Hematopoietic multipotent progenitor cell treated with erythropoietin and hydrocortisone succinate and interleukin-3 and kit ligand, for 8 days (in vitro differentiated cells): ENCODE results near the gene HENMT1.
"Not testable (repeated sequence)": the region's sequence is repeated elsewhere in the genome, so short reads cannot be mapped to it uniquely, and the experiment has no call there.

Source experiments
- DNase-seq: peaks from one replicate; pipeline ENCODE4 v3.0.0-alpha.2; 2015

Gene HENMT1

DNA sequence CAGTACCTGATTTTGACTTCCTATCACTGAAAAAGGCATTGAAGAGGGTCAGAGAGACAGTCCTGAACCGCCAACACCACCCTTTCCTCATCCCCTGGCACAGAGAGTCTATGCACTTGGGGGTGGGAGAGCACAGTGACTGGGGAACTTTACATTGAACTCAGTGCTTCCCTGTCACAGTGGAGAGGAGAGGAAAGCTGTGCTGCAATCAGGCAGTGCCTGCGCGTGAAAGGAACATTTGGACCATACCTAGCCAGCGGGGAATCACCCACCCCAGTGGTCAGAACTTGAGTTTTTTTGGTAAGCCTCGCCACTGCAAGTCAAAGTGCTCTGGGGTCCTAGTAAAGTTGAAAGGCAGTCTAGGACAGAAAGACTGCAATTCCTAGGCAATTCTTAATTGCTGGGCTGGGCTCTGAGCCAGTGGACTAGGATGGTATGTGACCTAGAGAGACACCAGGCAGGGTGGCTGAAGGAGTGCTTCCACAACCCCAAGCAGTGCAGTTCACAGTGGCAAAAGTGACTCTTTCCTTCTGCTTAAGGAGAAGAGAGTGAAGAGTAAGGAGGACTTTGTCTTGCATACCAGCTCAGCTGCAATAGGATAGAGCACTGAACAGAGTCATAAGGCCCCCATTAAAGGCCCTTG lies 9.4 kb upstream of the HENMT1 start:
- DNase-seq, result no peak

DNA sequence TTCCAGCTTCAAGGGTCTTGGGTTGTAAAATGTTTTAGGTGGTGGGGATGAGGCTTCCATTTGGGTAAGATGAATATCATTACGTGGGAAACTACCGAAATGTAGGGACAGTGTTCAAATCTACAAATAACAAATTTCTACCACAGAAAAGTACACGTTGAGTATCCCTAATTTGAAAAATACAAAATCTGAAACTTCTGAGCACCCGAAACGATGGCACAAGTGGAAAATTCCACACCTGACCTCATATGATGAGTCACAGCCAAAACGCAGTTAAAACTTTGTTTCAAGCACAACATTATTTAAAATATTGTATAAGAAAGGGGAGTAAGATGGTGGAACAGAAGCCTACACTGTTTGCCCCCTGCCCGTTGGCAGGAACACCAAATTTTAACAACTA lies 8.8 kb upstream of the HENMT1 start:
- no peak for DNase-seq

DNA sequence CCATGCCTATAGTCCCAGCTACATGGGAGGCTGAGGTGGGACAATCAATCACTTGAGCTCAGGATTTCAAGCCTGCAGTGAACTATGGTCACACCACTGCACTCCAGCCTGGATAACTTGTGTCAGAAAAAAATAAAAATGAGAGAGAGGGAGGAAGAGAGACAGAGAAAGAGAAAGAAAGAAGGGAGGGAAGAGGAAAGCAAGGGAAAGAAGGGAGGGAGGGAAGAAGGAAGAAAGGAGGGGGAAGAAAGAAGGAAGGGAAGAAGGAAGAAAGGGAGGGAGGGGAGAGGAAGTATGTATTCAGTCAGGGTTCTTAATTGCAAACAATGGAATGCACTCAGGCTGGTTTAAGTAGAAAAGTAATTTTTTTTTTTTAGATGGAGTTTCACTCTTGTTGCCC lies 7.9 kb upstream of the HENMT1 start:
- DNase-seq, result no peak

DNA sequence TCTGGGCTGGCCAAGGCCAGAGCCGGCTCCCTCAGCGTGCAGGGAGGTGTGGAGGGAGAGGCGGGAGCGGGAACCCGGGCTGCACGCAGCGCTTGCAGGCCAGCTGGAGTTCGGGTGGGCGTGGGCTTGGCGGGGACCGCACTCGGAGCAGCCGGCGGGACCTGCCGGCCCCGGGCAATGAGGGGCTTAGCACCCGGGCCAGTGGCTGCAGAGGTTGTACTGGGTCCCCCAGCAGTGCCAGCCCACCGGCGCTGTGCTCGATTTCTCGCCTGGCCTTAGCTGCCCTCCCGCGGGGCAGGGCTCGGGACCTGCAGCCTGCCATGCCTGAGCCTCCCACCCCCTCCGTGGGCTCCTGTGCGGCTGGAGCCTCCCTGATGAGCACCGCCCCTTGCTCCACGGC lies 6.5 kb upstream of the HENMT1 start:
- DNase-seq, result not testable (repeated sequence)

DNA sequence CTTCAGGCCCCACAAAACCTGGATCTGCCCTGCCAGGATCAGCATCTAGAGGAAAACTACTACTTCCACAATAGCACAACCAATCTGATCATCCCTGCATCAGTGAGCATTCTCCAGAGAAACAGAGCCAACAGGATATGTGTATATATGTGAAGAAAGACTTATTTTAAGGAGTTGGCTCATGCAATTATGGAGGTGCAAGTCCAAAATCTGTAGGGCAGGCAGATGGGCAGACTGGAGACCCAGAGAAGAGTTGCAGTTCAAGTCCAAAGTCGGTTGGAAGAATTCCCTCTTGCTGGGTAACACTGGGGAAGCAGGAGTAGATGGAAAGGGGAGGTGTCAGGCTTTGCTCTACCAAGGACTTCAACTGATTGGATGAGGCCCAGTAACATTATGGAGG lies 4.9 kb upstream of the HENMT1 start:
- DNase-seq, result no peak

DNA sequence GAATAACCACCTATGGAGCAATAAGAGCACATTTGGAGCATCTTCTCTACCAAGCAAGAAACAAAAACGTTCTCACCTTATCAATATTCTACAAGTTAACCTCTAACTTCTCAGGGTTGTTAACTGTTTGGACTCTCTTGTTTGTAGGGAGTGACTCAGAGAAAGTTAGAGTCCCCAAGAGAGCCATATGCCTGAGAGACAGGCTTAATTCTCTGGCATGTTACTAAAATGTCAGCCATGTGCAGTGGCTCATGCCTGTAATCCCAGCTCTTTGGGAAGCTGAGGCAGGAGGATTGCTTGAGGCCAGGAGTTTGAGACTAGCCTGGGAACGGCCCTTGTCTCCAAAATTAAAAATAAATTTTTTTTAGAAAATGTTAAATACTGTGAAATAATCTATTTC lies 4.2 kb upstream of the HENMT1 start:
- no peak for DNase-seq

DNA sequence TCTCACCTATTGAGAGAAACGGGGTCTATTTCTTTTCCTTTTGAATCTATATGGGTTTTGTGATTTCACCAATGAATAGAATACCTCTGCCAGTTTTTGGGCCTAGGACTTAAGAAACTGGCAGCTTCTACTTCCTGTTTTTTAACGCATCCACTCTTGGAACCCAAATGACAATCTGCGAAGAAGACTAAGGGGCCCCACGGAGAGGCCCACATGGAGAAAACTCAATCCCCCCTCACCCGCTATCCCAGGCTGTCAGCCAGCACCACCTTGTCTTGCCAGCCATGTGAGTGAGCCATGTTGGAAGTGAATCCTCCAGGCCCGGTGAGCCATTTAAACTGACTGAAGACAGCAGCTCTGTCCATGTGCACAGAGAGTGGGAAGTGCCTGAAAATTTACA lies 3.6 kb upstream of the HENMT1 start:
- no peak for DNase-seq

DNA sequence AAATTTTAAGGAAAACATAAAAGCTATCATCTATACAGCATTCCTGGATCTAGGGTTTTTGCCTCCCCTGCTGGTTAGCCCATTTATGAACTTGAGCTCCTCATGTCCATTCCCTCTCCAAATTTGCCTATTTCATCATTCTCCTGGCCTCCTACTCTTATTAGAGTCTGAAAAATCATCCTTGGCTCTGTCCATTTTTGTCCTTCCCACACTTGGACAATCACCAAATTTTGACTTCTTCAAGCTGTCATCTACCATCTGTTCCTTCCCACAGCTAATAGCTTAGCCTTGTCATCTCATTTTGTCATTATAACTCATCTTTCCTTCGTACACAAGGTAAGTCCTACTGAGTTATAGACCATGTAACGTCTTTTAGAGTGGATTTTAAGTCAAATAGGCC lies 2.2 kb upstream of the HENMT1 start:
- DNase-seq, result no peak

DNA sequence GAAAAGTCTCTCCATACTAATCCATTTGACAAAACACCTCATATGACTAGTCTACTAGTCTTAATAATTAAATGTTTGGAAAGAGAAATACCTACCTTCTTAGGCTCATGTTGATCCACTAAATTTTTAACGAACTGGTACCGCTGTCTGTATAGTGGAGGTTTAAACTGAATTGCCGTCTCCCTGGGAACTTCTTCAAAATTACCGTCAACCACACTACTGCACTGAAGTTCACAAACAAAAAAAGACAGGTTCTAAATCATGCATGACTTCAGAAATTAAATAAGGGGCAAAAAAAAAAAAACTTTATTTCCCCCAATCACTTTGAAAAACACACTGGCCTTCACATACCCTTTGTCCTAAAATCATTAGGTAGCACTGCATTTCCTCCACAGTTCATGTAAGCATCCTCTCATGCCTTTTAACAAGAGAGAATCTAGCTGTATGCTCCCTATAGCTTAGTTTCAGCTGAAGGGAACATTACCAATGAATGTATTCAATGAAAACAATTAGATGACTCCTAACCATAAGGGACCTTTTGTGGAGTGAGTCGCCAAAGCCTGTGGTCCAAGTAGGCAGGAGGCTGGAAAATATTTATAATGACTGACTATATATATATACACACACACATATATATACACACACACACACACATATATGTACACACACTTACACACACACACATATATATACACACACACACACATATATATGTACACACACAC lies 3.4 kb downstream of the HENMT1 start:
- DNase-seq, result no peak

DNA sequence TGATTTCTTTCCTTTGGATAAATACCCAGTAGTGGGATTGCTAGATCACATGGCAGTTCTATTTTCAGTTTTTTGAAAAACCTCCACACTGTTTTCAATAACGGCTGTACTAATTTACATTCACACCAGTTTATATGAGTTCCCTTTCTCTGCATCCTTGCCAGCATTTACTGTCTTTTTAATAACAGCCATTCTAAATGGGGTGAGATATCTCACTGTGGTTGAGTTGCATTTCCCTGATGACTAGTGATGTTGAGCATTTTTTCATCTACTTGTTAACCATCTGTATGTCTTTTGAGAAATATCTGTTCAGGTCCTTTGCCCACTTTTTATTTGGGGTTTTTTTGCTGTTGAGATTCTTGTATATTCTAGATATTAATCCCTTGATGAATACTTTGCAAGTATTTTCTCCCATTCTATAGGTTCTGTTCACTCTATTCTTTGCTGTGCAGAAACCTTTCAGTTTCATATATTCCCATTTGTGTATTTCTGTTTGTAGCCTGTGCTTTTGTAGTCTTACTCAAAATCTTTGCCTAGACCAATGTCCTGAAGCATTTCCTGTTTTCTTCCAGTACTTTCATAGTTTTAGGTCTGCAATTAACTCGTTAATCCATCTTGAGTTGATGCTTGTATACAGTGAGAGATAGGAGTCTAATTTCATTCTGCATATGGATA lies 7.3 kb downstream of the HENMT1 start:
- no peak for DNase-seq

DNA sequence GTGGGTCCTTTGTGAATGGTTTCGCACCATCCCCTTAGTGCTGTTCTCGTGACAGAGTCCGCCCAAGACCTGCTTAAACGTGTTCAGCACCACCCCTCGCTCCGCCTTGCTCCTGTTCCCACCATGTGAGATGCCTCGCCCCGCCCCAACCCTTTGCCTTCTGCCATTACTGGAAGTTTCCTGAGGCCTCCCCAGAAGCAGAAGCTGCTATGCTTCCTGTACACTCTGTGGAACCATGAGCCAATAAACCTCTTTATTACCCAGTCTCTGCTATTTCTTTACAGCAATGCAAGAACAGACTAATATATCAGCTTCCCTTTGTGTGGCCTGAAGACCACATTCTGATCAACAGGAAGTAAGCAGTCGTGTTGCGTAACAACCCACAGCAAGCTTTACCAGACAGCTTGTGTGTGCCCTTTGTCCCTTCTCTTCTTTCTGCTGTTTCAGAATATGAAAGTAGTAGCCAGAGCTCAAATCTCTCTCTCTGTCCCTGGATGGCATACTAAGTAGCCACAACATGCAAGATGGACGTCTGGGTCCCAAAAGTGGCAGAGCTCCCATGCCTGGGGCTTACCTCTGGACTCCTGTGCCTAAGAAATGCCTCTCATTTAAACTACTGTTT lies 14.1 kb downstream of the HENMT1 start:
- peak; percentile 50 for DNase-seq

DNA sequence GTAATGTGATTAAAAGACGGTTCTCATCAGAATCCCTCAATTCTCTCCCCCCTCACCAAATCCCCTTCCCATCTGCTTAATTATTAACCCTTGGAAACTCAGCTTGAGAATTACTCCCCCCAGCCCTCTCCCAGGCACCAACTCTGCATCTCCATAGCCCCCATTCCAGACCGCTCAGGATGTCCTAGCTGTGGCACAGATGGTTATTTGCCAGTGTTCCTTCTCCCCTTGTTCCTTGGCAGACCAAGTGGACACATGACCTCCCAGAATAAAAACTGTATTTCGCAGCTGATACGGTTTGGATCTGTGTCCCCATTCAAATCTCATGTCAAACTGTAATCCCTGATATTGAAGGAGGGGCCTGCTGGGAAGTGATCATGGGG lies 14.6 kb downstream of the HENMT1 start:
- no peak for DNase-seq

DNA sequence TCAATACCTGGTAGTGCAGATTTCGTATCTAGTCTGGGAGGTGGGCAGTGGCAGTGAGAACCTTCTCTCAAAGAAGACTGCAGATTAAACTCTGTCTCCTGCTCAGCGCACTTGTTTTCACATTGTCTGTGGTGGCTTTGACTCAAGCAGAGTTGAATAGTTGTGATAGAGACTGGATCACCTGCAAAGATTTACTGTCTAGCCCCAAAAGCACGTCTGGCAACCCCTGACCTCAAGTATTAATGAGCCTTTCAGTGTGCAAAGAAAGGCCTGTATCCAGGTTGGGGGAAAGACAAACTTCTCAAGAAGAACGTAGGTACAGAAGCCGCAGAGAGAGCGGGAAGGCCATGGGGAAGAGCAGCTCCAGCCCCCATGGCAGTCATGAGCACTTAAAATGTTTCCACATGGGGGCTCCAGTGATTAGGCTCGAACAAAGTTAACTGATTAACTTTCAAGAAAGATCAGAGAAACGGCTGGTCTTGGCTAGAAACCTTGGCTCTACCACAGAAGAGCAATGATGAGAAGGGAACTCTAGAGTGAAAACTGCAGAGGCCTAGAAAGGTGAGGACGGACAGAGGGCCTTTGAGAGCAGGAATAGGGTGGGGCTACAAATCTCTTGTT lies 15.2 kb downstream of the HENMT1 start:
- DNase-seq, result peak; percentile 35

DNA sequence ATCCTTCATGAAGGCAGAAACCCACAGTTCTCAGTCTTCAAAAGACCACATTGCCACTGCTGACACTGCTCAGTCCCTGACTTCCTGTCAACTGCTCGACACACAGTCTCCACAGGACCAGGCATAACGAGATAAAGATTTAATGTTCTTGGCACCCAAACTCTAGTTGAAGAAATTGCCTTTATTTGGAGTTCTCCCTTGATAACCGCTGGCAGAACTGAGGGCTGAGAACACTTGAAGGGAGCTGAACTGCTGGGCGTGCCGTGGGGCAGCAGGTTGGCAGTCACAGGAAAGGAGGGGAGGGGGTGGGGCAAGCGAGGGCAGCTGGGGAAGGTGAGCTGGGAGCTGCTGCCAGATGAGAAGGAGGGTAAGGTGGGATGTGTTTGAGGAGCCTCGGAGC lies 15.9 kb downstream of the HENMT1 start:
- peak; percentile 51 for DNase-seq

DNA sequence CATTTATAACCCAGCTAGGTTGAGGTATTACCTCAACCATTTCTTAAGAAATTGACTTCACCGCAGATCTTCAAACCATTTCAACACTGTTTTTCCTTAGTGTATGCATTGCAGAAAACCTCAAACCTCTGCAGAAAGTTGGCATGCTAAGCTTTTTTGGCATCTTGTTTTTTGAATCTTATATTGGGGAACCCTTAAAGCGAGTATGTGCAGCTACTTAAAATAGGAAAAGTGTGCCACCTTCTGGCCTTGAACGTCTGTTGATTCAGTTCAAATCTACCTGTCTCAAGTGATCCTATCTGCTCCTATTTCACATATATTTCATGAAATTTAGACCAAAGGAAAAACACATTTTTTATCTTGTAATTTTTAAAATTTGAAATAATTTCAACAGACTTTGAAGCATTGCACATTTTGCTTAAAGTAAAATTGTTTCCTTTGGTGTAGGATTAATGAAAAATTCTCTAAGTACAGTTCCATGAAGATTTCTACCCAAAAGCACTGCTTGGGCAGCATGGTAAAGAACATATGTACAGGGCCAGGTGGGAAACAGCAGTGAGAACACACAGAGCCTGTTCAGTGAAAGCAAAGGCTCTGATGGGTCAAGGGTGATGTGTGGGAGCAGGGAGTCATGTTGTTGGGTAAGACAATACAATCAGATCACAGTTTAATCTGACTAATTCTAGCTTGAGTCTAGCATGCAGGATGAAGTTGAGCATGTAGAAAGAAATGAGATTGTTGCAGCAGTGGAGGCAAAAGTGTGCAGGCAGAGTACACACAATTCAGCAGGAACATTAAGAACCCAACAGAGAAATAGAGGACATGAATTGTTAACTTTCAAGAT lies 17.2 kb downstream of the HENMT1 start:
- DNase-seq, result peak; percentile 71

DNA sequence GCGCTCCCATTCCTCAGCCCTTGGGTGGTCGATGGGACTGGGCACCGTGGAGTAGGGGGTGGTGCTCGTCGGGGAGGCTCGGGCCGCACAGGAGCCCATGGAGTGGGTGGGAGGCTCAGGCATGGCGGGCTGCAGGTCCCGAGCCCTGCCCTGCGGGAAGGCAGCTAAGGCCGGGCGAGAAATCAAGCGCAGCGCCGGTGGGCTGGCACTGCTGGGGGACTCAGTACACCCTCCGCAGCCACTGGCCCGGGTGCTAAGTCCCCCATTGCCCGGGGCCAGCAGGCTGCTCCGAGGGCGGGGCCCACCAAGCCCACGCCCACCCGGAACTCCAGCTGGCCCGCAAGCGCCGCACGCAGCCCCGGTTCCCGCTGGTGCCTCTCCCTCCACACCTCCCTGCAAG lies 20.0 kb downstream of the HENMT1 start:
- DNase-seq, result not testable (repeated sequence)

DNA sequence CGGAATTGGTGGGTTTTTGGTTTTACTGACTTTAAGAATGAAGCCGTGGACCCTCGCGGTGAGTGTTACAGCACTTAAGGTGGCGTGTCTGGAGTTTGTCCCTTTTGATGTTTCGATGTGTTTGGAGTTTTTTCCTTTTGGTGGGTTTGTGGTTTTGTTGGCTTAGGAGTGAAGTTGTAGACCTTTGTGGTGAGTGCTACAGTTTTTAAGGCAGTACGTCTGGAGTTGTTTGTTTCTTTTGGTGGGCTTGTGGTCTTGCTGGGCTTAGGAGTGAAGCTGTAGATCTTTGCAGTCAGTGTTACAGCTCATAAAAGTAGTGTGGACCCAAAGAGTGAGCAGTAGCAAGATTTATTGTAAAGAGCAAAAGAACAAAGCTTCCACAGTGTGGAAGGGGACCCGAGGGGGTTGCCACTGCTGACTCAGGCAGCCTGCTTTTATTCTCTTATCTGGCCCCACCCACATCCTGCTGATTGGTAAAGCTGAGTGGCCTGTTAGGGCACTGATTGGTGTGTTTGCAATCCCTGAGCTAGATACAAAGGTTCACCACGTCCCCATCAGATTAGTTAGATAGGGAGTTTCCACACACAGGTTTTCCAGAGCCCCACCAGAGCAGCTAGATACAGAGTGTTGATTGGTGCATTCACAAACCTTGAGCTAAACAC lies 20.9 kb downstream of the HENMT1 start:
- no peak for DNase-seq

DNA sequence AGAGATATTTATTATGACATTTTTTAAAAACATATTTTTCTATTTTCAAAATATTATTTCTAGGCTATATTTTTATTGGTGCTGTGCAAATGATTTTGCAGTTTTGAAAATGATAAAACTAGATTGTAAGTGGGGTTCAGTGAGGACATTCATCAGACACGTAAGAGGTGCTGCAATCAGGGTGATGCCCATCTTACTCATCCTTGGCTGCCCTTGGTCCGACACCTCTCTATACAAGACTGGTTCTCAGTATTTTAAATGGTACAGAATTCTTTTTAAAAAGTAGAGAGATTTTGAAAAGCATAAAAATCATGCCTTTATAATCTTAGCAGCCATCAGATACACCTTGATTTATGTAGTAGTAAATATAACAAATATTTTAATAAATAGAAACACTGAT lies 24.0 kb downstream of the HENMT1 start:
- DNase-seq, result no peak

DNA sequence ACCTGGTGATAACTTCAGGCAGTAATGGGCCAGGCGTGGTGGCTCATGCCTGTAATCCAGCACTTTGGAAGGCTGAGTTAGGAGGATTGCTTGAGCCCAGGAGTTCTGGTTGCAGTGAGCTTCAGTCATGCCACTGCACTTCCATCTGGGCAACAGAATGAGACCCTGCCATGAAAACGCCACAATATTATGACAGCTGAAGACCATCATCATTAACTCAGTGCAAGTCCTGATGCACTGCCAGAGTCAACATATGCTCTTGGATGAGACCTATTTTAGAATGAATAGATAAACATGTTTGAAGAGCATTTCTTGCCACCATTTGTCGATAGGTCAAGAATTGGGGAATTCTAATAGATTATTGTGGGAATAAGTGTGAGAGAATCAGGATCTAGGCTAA lies 26.4 kb downstream of the HENMT1 start:
- no peak for DNase-seq

DNA sequence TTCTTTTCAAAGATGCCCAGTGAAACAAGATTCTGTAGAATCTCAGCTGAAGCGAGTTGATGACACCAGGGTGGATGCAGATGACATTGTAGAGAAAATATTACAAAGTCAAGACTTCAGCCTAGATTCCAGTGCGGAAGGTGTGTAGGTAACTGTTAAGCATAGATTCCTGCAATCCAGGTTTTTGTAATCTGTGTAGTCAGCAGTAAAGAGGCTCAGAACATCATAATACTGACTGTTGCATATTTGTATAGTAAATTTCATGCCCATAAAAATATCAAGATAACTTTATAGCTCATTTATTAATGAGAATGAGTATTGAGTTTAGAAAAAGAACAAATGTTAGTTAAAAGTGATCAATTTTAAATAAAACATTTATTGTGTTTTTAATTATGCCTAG lies 32.2 kb downstream of the HENMT1 start:
- no peak for DNase-seq

DNA sequence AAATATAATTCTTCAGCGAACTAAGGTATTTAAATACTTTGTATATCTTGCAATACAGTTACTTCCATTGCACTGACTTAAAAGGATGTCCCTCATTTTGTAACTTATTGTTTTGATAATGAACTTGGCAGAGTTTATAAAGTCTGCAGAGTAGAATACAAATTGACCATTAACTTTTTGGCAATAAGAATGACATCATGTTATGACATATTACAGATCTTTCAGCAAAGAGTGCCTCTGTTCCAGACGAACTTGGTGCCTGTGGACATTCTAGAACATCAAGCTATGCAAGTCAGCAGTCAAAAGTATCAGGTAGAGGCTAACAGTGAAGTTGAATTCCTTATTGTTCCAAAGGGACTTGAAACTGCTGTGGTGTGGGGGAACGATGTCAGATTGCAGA lies 32.9 kb downstream of the HENMT1 start:
- no peak for DNase-seq

DNA sequence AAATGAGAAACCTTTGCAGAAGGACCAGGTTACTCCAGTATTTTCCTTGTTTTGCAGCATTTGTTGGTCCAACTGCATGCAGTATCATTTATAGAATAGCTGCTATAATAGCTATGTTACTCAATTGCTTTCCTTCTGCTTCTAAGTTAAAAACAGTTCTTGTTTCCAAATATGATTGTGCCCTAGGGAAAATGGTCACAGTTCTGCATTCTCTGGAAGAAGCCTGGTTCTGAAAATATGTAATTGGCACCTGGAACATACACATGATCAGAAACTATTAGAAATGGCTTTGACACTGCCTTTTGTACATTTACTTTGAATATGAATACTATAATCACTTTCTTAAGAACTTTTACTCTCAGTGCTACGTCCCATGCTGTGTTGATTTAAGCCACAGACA lies 33.6 kb downstream of the HENMT1 start:
- DNase-seq, result no peak
